Activated naive CD8-positive, alpha-beta T cell treated with anti-CD3 and anti-CD28 coated beads for 36 hours (primary cell): ENCODE measurements around the gene HYOU1. TPM values are rescaled to one million over a fixed set of nuclear protein-coding genes. Genes with fewer than 3 reads are reported as not detected.
"Not testable (repeated sequence)": the region's sequence is repeated elsewhere in the genome, so short reads cannot be mapped to it uniquely, and the experiment has no call there.

Source experiments
- DNase-seq: peaks from one replicate; pipeline ENCODE4 v3.0.0; 2021
- H3K27ac Mint-ChIP-seq: one replicate; pipeline ENCODE4 v1.8.0; 2022; ENCODE audit warnings: mild to moderate bottlenecking, moderate library complexity, mixed read lengths
- H3K27me3 Mint-ChIP-seq: one replicate; pipeline ENCODE4 v1.8.0; 2022; ENCODE audit warnings: mild to moderate bottlenecking, mixed read lengths
- H3K36me3 Mint-ChIP-seq: one replicate; pipeline ENCODE4 v1.8.0; 2021; ENCODE audit warnings: mild to moderate bottlenecking, mixed read lengths
- H3K4me1 Mint-ChIP-seq: one replicate; pipeline ENCODE4 v1.8.0; 2021; ENCODE audit warnings: mixed read lengths
- H3K4me3 Mint-ChIP-seq: one replicate; pipeline ENCODE4 v1.8.0; 2022; ENCODE audit warnings: mild to moderate bottlenecking, moderate library complexity, mixed read lengths
- H3K9me3 Mint-ChIP-seq: one replicate; pipeline ENCODE4 v1.8.0; 2022; ENCODE audit warnings: mixed read lengths
- total RNA-seq, 2 experiments: library from RNA; stranded (reverse); gene quantifications; one replicate each; pipeline ENCODE4 v1.2.3, GENCODE V29; 2021

Gene HYOU1
- total RNA-seq, 2 experiments from 2014 or later = 121 to 125 TPM

DNA sequence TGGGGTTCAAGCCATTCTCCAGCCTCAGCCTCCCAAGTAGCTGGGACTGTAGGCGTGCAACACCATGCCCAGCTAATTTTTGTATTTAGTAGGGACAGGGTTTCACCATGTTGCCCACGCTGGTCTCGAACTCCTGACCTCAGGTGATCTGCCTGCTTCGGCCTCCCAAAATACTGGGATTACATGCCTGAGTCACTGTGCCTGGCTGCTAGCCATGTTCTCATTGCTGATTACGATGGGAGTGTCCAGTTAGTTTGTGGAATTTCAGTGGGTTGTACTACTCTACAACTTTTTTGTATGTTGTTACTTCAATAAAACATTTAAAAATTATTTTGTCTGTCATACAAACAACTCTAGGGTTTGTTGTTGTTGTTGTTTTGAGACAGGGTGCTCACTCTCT, 5.8 kb upstream of the HYOU1 start:
- no peaks in the 10 kb centered on the region for H3K27me3 Mint-ChIP-seq
- H3K4me1 Mint-ChIP-seq = peaks cover 23% of the 10 kb centered on the region
- peaks cover 3% of the 10 kb centered on the region for H3K36me3 Mint-ChIP-seq
- DNase-seq = no peak
- no peaks in the 10 kb centered on the region for H3K9me3 Mint-ChIP-seq
- no peak overlapping the region for H3K27ac Mint-ChIP-seq
- no peak overlapping the region for H3K4me3 Mint-ChIP-seq

DNA sequence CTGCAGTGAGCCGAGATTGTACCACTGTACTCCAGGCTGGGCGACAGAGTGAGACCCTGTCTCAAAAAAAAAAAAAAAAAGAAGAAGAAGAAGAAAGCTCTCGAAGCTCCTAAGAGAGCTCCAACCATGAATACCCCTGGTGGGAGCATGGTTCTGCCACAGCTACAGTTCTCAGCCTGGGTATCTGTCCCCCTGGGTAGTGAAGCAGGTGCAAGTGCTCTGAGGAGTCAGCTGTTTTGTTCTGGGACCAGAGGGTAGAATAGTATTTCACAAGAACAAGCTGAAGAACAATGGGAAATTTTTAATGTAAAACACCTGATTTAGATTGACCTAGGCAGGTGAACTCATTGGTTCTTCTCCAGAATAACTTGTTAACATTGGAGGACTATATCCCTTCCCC, 4.3 kb upstream of the HYOU1 start:
- Mint-ChIP-seq H3K36me3 (peaks cover 6% of the 10 kb centered on the region), H3K4me1 (peaks cover 23% of the 10 kb centered on the region), H3K9me3 (no peaks in the 10 kb centered on the region), H3K4me3 (no peak overlapping the region), H3K27me3 (no peaks in the 10 kb centered on the region), H3K27ac (no peak overlapping the region)
- no peak for DNase-seq

DNA sequence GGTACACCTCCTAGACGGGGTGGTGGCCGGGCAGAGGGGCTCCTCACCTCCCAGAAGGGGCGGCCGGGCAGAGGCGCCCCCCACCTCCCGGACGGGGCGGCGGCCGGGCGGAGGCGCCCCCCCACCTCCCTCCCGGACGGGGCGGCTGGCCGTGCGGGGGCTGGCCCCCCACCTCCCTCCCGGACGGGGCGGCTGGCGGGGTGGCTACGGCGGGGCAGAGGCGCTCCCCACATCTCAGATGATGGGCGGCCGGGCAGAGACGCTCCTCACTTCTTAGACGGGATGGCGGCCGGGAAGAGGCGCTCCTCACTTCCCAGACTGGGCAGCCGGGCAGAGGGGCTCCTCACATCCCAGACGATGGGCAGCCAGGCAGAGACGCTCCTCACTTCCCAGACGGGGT, 2.1 kb upstream of the HYOU1 start:
- not testable (repeated sequence) for DNase-seq, H3K9me3 Mint-ChIP-seq, H3K27ac Mint-ChIP-seq, H3K27me3 Mint-ChIP-seq, H3K4me3 Mint-ChIP-seq
- H3K36me3 Mint-ChIP-seq = peaks cover 18% of the 10 kb centered on the region
- peaks cover 24% of the 10 kb centered on the region for H3K4me1 Mint-ChIP-seq

DNA sequence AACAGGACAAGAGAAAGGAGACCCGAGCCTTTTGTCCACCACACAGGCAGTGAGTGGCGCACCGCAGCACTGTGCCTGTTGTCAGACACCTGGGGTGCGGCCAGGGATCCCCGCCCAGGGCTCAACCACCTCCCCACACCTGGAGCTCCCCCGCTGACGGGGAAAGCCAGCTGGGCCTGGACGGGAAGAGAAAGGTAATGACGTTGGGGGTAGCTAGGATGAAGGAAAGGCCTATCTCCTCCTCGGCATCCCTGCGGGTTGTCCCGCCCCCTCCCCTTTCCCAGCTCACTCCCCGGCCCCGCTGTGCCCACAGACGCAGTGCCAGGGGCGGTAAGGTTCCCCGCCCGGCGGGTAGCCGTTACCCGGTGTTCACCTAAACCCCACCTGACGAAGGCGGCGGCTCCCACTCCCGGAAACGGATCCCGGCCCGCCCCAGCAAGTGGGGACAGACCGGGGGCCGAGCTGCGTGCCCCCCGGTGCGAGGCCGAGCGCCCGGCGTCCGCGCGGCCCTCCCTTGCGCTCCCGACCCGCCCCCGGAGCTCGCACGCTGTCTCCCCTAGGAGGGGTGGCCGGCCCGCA, 495 bp downstream of the HYOU1 start:
- Mint-ChIP-seq H3K4me1 (peaks cover 38% of the 10 kb centered on the region), H3K4me3 (peak overlapping the region; percentile 97)

DNA sequence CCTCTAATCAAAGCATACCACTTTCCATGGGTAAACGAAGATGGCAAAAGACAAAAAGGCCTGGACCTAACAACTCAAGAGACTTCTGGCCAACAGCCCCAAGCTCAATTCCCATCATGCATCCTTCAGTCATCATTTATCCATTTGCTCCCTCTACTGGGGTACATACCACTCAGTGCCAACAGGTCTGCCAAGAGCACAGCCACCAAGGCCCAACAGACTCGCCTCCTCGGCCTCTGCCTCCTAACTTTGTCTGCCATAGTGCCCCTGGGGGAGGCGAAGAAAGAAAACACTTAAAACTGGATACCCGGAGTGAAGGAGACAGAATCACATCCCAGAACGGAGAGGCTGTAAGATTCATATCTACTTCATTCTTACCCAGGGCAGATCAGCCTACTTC, 1.1 kb downstream of the HYOU1 start:
- Mint-ChIP-seq H3K27ac (peak overlapping the region; percentile 97), H3K4me3 (peak overlapping the region; percentile 97), H3K36me3 (peaks cover 36% of the 10 kb centered on the region), H3K4me1 (peaks cover 39% of the 10 kb centered on the region), H3K9me3 (no peaks in the 10 kb centered on the region), H3K27me3 (no peaks in the 10 kb centered on the region)
- DNase-seq = no peak

More for the DNA sequence above, 495 bp downstream of the HYOU1 start:
- no peaks in the 10 kb centered on the region for H3K9me3 Mint-ChIP-seq
- H3K27me3 Mint-ChIP-seq = no peaks in the 10 kb centered on the region
- peak; percentile 45 for DNase-seq
- peaks cover 31% of the 10 kb centered on the region for H3K36me3 Mint-ChIP-seq
- H3K27ac Mint-ChIP-seq = peak overlapping the region; percentile 97

DNA sequence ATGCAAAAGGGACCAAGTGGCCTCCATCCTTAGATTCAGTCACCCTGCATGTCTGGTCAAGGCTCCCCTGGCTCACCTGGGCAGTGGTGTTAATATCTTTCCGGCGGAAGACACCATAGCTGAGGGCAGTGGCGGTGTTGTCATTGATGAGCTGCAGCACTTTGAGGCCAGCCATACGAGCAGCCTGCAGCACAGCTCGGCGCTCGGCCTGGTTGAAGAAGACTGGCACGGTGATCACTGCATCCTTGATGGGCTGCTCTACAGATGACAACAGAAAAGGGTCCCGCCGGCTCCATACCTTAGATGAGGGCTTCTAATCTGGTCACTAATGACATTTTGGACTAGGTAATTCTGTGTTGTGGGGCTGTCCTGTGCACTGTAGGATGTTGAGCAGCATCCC, 2.6 kb downstream of the HYOU1 start:
- no peak for DNase-seq
- Mint-ChIP-seq H3K27ac (no peak overlapping the region), H3K4me3 (no peak overlapping the region), H3K9me3 (no peaks in the 10 kb centered on the region), H3K36me3 (peaks cover 38% of the 10 kb centered on the region), H3K27me3 (no peaks in the 10 kb centered on the region), H3K4me1 (peaks cover 39% of the 10 kb centered on the region)

DNA sequence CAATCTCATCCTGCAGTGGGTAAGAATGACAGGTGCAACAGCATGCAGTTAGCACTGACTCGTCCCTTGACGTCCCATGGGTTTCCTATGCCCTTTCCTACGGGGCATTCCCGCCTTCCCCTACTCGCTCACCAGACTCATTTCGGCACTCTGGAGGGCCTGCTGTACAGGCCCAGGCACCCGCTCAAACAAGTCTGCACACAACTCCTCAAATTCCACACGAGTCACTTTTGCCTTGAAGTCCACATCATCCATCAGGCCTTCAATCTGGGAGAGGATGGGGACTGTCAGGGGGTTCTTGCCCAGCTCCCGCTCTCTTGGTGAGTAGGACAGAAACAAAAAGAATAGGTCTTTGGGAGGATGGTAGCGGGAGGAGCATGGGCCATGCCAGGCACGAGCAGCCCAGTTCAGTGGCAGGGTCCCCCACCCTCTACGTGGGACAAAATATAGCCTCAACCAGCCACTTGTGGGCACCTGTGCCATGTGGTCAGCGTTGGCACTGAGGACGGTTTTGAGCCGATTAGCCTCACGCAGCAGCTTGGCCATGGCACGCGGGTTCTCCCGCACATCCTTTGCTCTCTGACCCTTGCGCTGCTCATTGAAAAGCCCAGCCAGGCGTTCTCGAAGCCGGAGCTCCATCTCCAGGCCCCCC, 4.7 kb downstream of the HYOU1 start:
- DNase-seq = no peak
- Mint-ChIP-seq H3K27me3 (no peaks in the 10 kb centered on the region), H3K4me3 (no peak overlapping the region), H3K4me1 (peaks cover 29% of the 10 kb centered on the region), H3K27ac (no peak overlapping the region), H3K36me3 (peaks cover 49% of the 10 kb centered on the region), H3K9me3 (no peaks in the 10 kb centered on the region)

DNA sequence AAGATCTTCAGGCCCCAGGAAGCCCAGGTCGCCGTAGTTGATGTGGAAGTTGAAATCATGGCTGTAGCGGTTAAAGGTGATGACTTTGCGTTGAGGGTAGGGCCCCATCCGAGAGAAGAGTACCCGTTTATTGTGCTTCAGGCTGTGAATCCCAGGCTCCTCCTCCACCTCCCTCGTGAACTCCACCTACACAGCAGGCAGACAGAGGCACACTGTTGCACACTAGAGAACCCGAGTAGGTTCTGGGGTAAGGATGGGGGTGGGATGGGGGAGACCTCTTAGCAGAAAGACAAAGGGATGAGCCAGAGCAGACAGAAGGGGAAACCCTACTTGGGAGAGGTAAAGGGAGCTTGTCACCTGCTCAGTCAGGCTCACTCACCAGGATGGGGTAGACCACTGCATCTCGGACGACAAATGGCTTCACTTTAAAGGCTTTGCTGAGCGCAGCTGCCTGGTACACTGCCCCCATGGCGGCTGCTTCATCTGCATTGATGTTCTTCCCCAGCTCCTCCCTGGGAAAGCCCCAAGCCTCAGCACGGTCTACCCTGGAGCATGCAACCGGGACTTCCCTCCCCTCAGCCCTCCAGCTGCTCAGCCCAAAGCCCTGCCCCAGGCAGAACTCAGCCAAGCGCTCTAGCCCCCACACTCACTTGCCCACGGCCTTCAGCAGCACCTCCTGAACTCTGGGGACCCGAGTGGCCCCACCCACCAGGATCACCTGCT, 5.4 kb downstream of the HYOU1 start:
- no peaks in the 10 kb centered on the region for H3K27me3 Mint-ChIP-seq
- peaks cover 49% of the 10 kb centered on the region for H3K36me3 Mint-ChIP-seq
- no peaks in the 10 kb centered on the region for H3K9me3 Mint-ChIP-seq
- DNase-seq = peak; percentile 28
- peak overlapping the region; percentile 13 for H3K27ac Mint-ChIP-seq
- H3K4me1 Mint-ChIP-seq = peaks cover 29% of the 10 kb centered on the region
- H3K4me3 Mint-ChIP-seq = no peak overlapping the region

DNA sequence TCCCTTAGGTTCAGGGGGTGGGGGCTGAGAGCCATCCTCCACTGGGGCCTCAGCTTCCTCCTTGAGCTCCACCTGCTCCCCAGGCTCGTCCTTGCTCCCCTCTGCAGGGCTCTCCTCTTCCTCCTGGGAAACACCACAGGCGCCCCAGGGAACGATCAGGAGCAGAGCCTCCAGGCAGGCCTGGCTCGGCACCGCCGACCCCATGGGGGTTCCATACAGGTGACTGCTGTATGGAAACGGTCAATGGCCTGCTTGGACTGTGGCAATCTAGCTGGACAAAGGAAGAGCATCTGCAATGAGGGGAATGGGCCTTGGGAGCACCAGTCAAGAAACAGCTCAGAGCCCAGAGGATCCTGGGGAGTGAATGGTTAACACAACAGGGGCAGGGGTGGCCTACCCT, 7.9 kb downstream of the HYOU1 start:
- no peaks in the 10 kb centered on the region for H3K9me3 Mint-ChIP-seq

DNA sequence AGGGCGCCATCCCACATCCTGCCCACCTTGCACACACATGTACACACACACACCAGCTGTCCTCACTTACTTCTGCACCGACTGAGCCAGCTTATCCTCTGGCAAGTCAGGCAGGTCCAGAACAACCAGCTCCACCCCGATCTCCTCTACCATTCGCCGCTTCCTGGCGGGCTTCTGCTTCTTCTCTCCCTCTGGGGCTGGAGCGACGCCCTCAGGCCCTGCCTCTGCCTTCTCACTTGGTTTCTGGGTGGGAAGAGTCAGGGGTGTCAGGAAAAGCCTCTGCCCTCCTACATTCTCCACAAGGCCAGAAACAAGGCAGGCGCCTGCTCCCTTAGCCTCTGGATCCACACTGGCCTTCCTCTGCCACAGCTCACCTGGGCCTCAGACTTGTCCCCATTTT, 8.4 kb downstream of the HYOU1 start:
- no peak for DNase-seq
- H3K4me3 Mint-ChIP-seq = no peak overlapping the region
- H3K27ac Mint-ChIP-seq = no peak overlapping the region
- no peaks in the 10 kb centered on the region for H3K9me3 Mint-ChIP-seq
- peaks cover 33% of the 10 kb centered on the region for H3K36me3 Mint-ChIP-seq
- no peaks in the 10 kb centered on the region for H3K27me3 Mint-ChIP-seq
- H3K4me1 Mint-ChIP-seq = peaks cover 16% of the 10 kb centered on the region

More for the DNA sequence above, 7.9 kb downstream of the HYOU1 start:
- Mint-ChIP-seq H3K36me3 (peaks cover 36% of the 10 kb centered on the region), H3K4me1 (peaks cover 16% of the 10 kb centered on the region), H3K27ac (no peak overlapping the region), H3K27me3 (no peaks in the 10 kb centered on the region), H3K4me3 (no peak overlapping the region)
- no peak for DNase-seq

DNA sequence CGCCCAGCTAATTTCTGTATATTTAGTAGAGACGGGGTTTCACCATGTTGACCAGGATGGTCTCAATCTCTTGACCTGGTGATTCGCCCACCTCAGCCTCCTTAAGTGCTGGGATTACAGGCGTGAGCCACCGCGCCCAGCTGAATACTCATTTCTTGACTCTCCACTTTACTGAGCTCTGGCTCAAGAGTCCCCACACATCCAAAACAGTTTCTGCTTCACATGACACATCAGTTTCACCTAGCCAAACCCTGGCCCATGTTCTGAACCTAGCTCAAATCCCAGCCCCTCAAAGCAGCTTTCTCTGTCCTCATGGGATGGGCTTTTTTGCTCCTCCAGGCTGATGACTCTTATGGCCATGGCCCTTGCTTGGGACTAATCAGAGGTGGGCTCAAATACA, 9.8 kb downstream of the HYOU1 start:
- H3K36me3 Mint-ChIP-seq = peaks cover 25% of the 10 kb centered on the region
- no peak overlapping the region for H3K4me3 Mint-ChIP-seq
- no peaks in the 10 kb centered on the region for H3K27me3 Mint-ChIP-seq
- no peak for DNase-seq
- peaks cover 10% of the 10 kb centered on the region for H3K4me1 Mint-ChIP-seq
- no peak overlapping the region for H3K27ac Mint-ChIP-seq
- no peaks in the 10 kb centered on the region for H3K9me3 Mint-ChIP-seq

DNA sequence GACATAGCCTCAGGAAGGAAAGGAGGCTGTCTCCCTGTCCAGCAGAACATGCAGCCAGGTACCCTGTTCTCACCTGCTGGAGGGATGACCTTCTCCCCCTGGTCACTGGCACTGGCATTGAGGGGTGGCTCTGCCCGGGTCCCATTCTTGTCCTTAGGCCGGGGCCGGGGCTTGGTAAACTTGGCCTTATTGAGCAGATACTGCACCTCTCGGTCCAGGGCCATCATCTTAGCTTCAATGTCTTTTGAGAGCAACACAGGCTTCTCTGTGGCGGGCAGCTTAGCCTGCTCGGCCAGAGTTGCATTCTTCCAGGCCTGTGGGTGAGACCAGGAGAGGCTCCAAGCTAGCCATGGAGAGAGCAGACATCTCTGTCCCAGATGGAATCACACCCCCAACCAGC, 10.5 kb downstream of the HYOU1 start:
- peaks cover 24% of the 10 kb centered on the region for H3K36me3 Mint-ChIP-seq
- DNase-seq = no peak
- peaks cover 8% of the 10 kb centered on the region for H3K4me1 Mint-ChIP-seq
- no peak overlapping the region for H3K4me3 Mint-ChIP-seq
- H3K27me3 Mint-ChIP-seq = no peaks in the 10 kb centered on the region
- H3K9me3 Mint-ChIP-seq = no peaks in the 10 kb centered on the region
- H3K27ac Mint-ChIP-seq = no peak overlapping the region

DNA sequence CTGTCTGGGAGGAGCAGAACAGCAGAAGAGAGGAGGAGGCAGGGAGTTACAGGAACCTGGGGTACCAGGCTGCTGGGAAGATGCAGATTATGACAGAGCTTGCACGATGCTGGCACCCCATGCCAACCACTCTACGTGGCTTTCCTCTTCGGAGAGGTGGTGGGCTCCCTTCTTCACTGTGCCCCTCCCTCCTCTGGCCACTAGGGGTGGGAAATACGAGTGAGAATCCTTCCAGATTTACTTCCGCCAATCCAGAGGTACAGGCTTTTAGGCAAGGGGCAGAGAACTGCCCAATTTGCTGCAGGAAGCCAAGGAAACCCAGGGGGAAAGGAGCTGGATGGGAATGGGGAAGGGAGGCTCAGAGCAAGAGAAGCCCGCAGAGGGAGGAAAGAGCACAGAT, 12.3 kb downstream of the HYOU1 start:
- Mint-ChIP-seq H3K27me3 (no peaks in the 10 kb centered on the region), H3K4me1 (peaks cover 7% of the 10 kb centered on the region), H3K9me3 (no peaks in the 10 kb centered on the region), H3K27ac (no peak overlapping the region), H3K4me3 (no peak overlapping the region), H3K36me3 (peaks cover 16% of the 10 kb centered on the region)
- no peak for DNase-seq

DNA sequence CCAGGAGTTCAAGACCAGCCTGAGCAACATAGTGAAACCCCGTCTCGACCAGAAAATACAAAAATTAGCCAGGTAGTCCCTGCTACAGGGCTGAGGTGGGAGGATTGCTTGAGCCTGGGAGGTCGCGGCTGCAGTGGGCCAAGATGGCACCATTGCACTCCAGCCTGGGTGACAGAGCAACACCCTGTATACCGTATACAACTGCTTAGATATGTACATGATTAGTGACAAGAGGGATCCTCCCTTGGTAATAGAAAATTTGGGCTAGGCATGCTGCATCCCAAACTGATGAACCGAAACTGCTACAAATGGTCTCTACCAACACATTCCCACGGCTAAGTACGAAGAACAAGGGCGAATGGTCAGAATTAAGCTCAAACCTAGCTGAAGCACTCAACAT, 14.1 kb downstream of the HYOU1 start:
- Mint-ChIP-seq H3K4me1 (peaks cover 7% of the 10 kb centered on the region), H3K27ac (no peak overlapping the region), H3K9me3 (no peaks in the 10 kb centered on the region), H3K36me3 (peaks cover 5% of the 10 kb centered on the region), H3K4me3 (no peak overlapping the region), H3K27me3 (no peaks in the 10 kb centered on the region)
- DNase-seq = no peak

DNA sequence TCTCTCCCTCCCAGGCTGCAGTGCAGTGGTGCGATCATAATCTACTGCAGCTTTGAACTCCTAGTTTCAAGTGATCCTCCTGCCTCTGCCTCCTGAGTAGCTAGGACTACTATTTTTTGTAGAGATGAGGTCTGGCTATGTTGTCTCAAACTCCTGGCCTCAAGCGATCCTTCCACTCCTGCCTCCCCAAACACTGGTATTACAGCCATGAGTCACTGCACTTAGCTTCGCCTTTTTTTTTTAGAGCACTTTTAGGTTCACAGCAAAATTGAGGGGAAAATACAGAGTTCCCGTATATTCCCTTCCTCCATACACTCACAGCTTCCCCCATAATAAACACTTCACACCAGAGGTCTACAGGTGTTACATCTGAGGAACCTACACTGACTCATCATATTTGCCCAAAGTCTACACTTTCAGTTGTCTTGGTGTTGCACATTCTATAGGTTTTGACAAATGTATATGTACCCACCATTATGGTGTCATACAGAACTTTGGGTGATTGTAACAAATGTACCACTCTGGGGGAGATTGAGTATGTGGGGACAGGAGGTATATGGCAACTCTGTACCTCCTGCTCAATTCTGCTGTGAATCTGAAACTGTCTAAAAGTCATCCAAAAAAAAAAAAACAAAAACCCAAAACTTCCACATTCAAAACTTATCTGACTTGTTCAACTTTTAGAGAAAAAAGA, 15.0 kb downstream of the HYOU1 start:
- Mint-ChIP-seq H3K4me3 (no peak overlapping the region), H3K27ac (no peak overlapping the region), H3K36me3 (no peaks in the 10 kb centered on the region), H3K9me3 (no peaks in the 10 kb centered on the region), H3K27me3 (no peaks in the 10 kb centered on the region), H3K4me1 (peaks cover 7% of the 10 kb centered on the region)
- DNase-seq = no peak
